ENCODE measurements around the gene GYG1. TPM values are rescaled to one million over a fixed set of nuclear protein-coding genes. Genes with fewer than 3 reads are reported as not detected.

The GYG1 gene
- total and polyA plus RNA-seq, 2 of the 4 experiments (the other 2 are of a cell fraction) = 48.4 to 90.3 TPM

DNA sequence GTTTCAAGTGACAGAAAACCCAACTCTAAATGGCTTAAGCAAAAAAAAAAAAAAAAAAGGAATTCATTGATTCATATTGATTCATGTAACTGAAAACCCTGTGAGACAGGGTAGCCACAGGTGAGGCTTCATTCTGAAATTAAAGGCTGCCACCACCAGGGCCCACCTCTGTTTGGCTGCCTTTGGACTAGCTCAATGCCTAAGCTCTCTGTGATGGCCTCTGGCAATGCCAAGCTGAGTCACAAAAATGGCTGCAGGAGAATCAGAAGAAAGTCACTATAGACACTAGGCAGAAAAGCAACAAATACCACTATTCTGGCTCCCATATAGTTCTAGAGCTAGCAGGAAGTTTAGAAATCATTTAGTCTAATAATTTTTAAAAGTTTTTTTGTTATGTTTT, 38.2 kb upstream of the GYG1 start:
- Histone ChIP-seq H4K5ac (ENCODE audit: low read depth, low read length) (no peak overlapping the region), H3K9ac (ENCODE audit: low read depth, low read length) (no peak overlapping the region), H3K4me2 (ENCODE audit: low read depth, low read length) (no peak overlapping the region), H2AFZ (replicated peaks; ENCODE audit: low read length, poor library complexity) (no peak overlapping the region), H4K91ac (ENCODE audit: insufficient read depth, low read depth, low read length) (no peak overlapping the region), H3K9me3 (ENCODE audit: control insufficient read depth, insufficient read depth, low read length) (peaks cover 4% of the 10 kb centered on the region; the same call in 1 of the 2 replicates), H3K27me3 (ENCODE audit: control insufficient read depth, insufficient read depth, low read length) (no peaks in the 10 kb centered on the region), H2BK20ac (ENCODE audit: low read depth, low read length) (no peak overlapping the region), H2AK9ac (replicated peaks; ENCODE audit: low read depth, low read length, poor library complexity) (no peak overlapping the region), H3K36me3 (ENCODE audit: control insufficient read depth, insufficient read depth, low read length) (no peaks in the 10 kb centered on the region), H3K14ac (replicated peaks; ENCODE audit: low read depth, low read length) (no peak overlapping the region), H4K8ac (ENCODE audit: low read depth in 2 of 2, low read length in 2 of 2) (no peak overlapping the region), H3K56ac (ENCODE audit: extremely low read depth, insufficient read depth, low read length) (no peak overlapping the region), H3K9me1 (ENCODE audit: insufficient read depth, low read length) (peaks cover 15% of the 10 kb centered on the region), H3K18ac (ENCODE audit: low read depth, low read length) (no peak overlapping the region), H3K4me3 (ENCODE audit: insufficient read depth, low read depth, low read length) (no peak overlapping the region), H3K4me1 (ENCODE audit: control insufficient read depth, insufficient read depth, low read length) (peaks cover 14% of the 10 kb centered on the region), H2BK15ac (ENCODE audit: low read depth, low read length) (no peak overlapping the region; the same call in 2 of the 3 replicates), H3K4ac (ENCODE audit: low read depth, low read length) (no peak overlapping the region), H2AK5ac (ENCODE audit: low read depth, low read length) (no peak overlapping the region), H3K23ac (ENCODE audit: low read depth, low read length) (no peak overlapping the region), H2BK120ac (ENCODE audit: low read depth, low read length) (no peak overlapping the region), H4K20me1 (ENCODE audit: insufficient read depth, low read length) (no peaks in the 10 kb centered on the region), H3K79me1 (ENCODE audit: low read depth in 1 of 2, low read length in 2 of 2) (no peaks in the 10 kb centered on the region; a peak in 1 of 4 replicates), H3K27ac (ENCODE audit: insufficient read depth, low read length) (no peak overlapping the region), H2BK5ac (ENCODE audit: low read depth, low read length, poor library complexity, severe bottlenecking) (no peak overlapping the region)
- ATAC-seq (ENCODE audit: low read depth) = no peak
- DNase-seq = no peak
- dilution Hi-C loops (cut with HindIII; ENCODE audit: low sequenced_read_pairs, unreplicated experiment) (no loop called here), in situ Hi-C loops (cut with MboI; ENCODE audit: low sequenced_read_pairs) (loop anchor here (10.0 to 25.0 kb wide), 3 partner anchors 382 to 759 kb away; partner anchors contain the start of gene TM4SF18), intact Hi-C loops (cut with micrococcal nuclease) (no loop called here)
- no TSS peak for BruUV-seq (replicated peaks)
- TF ChIP-seq FOS (IDR thresholded peaks at IDR 0.05; ENCODE audit: low read depth, low read length) = no peak
- no peak for TF ChIP-seq RFX5 (IDR thresholded peaks at IDR 0.05; ENCODE audit: low read depth, low read length)
- TF ChIP-seq NFE2L2 (IDR thresholded peaks at IDR 0.05; ENCODE audit: low read depth, low read length) = no peak
- no peak for TF ChIP-seq BHLHE40 (IDR thresholded peaks at IDR 0.05; ENCODE audit: low read depth, low read length)
- TF ChIP-seq SMC3 (IDR thresholded peaks at IDR 0.05; ENCODE audit: low read depth, low read length) = no peak
- TF ChIP-seq MAFK (IDR thresholded peaks at IDR 0.05; ENCODE audit: low read depth, low read length) = no peak
- ChIA-PET CTCF (no interaction called here), POLR2A (ENCODE audit: unreplicated experiment) (no interaction called here)
